Stimulated activated CD8-positive, alpha-beta memory T cell treated with anti-CD3 and anti-CD28 coated beads, Interleukin-2, amount 100 ng/mL, for 48 hours (primary cell): ENCODE data around the gene SS18L1.

ENCODE experiments used
- DNase-seq, 2 donors: peaks; one replicate each; pipeline ENCODE4 v3.0.0-alpha.2; 2020; ENCODE audit warnings: low read depth in 2 of 2

SS18L1 gene

DNA sequence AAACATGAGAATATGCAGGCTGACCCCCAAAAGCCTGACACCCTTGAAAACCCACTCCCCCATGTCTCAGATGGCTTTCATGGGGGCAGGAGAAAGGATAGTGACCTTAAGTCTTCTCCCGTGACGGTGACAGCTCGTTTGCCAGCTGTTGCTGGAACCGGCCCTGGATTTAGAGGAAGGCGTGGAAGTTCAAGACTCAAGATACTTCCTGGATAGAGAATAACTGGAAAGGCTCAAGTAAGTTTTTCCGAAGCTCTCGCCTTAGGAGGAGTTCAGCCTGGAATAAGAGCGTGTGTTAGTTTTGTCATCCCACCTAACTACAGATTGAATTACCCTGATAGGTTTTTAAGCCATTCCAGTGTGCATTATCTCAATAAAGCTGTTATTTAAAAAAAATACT, 27.7 kb downstream of the SS18L1 start:
- no peak for DNase-seq

DNA sequence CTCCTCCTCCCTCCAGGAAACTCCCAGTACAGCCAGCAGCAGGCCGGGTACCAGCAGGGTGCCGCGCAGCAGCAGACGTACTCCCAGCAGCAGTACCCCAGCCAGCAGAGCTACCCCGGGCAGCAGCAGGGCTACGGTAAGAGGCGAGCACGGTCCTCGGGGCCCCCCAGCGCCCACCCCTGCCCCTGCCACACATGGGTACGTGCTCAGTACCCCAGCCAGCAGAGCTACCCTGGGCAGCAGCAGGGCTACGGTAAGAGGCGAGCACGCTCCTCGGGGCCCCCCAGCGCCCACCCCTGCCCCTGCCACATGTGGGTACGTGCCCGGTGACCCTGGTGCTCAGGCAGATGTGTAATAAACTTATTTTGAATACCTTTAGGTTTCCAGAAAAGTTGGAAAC, 29.1 kb downstream of the SS18L1 start:
- DNase-seq: no peak

DNA sequence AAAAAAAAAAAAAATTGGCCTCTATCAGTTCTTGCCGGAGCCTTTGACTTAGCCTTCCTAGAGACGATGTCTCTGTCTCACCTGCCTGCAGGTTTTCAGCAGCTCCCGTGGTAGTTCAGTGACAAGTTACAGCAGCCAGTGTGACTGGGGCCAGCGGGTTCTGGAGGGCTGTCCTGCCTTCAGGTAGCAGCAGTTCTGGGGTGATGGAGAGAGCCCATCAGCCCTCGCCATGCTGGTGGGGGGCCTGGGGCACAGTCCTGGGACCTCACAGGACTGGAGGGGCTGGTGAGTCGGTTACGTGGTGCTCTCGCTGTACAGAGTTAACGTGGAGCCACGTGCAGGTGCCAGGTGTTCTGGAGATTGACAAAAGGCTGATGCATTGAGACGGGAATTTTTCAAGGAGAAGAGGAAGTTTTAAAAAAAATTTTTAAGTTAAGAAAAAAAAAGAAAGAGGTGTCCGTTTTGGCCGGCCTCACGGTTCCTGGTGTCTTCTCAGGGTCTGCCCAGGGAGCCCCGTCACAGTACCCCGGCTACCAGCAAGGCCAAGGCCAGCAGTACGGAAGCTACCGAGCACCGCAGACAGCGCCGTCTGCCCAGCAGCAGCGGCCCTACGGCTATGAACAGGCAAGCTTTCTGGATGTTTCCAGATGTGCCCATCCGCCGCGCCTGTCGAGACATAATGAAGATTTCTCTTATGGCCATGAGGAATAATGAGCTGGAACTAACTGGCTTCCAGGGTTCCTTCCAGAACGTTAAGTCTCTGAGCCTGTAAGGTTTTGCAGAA, 30.6 kb downstream of the SS18L1 start:
- DNase-seq: no peak

DNA sequence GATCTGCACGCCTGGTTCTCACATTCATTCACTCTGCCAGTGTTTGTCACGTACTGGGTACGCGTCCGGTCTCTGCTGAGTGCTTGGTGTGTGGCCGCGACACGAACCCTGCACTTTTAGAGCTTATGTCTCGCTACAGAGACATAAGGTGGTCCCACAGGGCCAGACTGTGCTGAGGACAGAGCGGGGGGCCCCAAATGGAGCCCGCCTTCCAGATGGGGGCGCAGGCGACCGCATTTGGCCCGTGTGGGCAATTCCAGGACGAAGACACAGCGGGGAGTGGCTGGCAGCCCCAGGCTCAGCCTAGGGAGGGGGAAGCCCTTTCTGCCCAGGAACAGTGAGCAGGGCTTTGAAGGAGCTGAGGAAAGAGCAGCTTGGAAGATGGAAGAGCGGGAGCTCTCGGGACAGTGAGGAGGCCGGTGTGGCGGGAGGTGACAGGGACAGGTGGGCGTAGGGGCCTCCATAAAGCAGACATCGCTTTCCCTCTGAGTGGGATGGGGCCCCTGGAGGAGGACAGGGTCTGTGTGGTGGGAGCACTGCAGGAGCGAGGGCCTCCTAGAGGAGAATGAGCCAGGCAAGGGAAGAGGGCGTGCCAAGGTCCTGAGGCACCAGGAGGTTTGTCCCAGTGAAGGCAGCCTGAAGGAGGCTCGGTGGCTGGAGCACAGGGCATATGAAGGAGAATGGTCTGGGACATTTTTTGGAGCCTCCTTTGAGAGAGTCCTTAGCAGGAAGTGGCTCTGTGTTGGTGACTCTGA, 31.5 kb downstream of the SS18L1 start:
- DNase-seq: no peak

DNA sequence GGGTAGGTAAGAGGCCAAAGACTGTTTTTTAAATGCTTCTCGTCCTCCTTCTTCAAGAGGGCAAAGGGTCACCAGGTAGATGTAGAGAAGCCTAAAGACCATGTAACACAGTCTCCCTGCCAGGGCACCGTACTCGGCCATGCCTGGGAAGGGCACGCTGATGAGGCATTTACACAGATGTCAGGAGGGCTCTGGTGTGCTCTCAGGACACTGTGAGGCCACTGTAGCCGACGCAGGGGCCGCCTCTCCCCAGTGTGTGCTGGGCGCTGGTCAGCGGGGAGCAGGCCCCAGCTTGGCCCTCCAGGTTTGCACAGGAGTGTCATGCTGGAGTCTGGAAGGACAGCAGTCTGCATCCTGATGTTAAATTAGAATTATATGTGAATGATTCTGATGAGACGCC, 32.1 kb downstream of the SS18L1 start:
- no peak for DNase-seq

DNA sequence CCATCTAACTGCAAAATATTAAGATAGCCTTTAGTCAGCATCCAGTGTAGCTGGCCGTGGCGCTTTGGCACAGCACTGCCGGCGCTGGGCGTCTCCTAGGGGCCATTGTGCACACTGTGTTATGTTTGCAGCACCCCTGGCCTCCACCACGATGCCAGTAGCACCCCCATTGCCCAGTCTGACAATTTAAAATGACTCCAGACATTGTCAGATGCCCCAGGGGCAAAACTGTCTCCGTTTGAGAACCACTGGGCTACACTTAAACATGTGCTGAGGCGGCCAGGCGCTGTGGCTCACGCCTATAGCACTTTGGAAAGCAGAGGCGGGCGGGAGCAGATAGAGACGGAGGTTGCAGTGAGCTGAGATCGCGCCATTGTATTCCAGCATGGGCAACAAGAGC, 33.3 kb downstream of the SS18L1 start:
- DNase-seq: no peak

DNA sequence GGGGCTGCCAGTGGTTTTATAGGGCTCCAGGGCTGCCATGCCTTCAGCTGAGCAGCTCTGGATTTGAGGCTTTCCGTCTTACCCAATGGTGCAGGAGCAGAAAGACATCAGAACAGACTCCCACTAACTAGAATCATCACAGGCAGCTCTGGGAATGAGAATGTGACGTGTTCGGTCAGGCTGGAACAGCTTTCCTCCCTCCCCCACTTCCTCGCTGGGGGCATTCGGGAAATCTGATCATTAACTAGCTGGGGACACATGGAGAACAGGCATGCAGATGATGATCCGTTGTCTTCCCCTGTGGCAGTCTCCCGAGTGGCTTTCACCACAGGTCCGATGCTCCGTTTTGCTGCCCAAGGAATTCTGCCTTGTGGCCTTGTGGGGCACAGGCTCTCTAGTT, 33.7 kb downstream of the SS18L1 start:
- DNase-seq: no peak

DNA sequence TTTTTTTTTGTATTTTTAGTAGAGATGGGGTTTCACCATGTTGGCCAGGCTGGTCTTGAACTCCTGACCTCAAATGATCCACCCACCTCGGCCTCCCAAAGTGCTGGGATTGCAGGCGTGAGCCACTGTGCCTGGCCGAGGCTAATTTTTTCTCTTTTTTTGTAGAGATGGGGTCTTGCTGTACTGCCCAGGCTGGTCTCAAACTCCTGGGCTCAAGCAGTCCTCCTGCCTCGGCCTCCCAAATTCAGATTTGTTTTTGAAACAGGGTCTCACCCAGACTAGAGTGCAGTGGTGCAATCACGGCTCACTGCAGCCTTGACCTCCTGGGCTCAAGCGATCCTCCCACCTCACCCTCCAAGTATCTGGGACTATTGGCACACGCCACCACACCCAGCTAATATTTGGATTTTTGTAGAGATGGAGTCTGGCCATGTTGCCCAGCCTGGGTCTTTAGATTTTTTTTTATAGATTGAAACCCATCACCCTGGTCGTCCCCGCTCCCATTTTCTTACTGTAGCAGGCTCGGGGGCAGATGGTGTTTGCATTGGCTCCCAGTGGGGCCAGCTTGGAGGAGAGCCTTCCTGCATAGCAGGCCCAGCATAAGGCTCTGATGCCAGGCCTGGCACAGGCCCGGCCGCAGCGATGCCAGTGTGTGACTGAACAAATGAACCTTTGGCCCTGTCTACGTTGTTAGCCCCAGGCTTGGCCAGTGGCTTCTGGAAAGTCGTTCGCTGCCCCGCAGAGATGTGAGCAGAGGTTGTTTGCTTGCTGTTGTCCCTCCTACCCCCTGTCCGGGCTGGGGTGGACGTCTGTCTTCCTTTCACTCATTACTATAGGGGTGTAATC, 35.0 kb downstream of the SS18L1 start:
- DNase-seq: no peak

DNA sequence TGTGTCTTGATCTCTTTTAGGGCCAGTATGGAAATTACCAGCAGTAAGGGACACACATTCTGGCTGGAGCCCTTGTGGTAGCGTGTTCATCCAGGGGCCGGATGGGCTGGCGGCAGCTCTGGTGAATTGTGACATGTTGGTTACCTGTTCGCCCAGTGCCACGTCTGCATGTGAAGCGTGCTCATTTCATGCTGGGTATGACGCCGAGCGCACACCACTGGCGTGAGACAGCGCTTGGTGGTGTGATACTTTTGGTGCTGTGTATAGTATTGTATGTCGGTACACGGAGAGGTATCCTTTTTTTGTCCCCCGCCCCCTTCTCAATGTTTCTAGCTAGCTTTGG, 35.6 kb downstream of the SS18L1 start:
- no peak for DNase-seq

DNA sequence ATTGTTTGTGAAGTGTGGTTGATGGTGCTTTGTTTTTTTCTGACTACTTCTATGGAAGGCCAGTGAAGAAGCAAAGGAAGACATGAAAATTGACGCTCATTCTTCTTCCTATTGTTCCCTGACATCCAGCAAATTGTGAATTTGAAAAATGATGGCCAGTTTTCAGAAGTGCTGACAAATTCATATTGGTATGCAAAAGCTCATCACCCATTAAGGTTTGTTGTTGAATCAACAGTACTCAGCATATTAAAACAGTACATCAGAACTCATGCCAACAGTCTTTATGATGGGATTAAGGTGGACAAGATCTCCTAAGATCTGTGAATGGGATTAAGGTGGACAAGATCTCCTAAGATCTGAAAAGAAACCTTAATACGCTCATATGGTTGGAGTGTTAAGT, 38.2 kb downstream of the SS18L1 start:
- DNase-seq: no peak

DNA sequence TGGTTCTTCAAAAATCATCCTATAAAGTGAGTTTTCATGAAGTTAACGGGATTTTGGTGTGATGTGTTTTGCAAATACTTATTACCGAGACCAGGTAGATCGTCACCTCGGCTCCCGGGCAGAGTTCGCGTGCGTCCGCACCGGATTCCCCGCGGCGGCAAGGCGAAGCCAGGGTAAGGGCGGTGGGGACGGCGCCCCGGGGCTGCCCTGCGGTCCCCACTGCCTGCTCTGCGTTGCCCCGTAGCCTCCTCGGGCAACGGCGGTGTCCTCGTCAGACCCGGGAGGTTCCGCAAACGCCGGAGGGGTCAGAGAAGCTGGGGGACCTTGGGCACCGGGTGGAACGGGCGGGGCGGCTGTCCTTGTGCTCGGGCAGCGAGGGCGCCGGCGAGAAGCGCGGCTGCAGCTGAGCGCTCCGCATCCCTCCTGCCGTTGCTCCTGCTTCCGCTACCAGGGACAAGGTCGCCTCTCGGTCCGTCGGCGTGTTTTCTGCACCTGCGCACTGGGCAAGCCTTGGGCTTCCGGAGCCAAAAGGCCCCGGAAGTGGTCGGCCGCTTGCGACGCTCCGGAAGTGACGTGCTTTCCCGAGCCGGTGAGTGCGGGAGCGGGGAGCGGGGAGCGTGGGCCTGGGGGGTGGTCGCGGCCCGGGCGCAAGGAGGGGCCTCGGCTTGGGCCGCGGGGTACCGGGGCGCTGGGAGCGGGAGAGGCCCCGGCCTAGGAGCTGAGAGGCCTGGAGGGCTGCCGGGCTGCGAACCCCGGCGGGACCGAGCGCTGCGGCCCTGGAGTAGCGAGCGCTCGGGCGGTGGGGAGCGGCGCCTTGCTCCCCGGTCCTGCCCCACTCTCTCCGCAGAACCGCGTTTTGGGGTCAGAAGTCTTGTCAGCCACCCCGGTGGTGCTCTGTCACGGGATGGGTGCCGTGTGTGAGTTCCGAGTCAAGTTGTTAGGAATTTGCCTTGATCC, 39.2 kb downstream of the SS18L1 start, which contains the start of gene MTG2:
TSS of gene MTG2 (plus strand) at position 560 of the 957 bp plus-strand sequence. CDS start 10,393 bp downstream, outside the sequence.
- DNase-seq: peak; percentile 92 to 93

DNA sequence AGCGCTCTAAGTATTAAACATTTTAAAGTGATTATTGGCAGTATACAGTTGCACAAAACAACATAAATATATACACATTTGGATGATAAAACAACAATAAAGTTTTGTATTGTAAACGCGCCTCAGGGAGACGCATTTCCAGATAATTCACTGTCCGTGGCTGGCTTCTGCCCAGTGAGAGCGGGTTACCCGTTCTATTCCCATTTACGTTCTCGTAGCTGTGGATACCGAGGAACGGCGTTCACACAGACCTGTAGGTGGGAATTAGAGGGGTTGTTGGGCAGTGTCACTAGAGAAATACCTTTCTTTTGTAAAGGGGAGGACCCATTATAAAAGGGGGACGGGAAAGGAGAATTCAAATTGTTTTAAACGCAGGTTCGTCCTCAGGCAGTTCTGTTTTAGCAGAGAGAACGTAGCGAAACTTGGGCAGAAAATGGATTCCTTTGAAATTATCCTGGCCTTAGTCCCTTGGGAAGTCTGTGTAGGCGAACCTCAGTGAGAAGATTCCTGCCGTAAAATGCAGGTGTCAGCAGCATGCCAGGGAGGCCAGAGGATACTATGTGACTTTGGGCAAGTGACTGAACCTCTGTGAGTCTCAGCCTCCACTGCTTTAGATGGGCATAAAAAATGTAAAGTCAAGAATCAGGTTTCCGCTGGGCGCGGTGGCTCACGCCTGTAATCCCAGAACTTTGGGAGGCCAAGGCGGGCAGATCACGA, 40.0 kb downstream of the SS18L1 start:
- no peak for DNase-seq

DNA sequence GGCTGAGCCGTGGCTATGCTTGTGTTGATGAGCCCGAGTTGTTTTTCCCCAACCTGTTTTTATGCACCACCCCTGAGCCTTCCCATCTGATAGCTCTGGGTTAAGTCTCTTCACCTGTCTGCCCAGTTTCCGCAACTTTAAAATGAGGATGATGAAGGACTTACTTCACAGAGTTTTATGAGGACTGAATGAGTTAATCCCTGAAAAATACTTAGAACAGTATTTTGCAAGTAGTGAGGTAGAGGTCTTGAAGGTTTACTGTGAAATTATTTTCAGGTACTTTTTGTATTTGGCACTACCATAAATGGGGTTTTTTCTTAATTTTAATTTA, 42.5 kb downstream of the SS18L1 start:
- DNase-seq: no peak

DNA sequence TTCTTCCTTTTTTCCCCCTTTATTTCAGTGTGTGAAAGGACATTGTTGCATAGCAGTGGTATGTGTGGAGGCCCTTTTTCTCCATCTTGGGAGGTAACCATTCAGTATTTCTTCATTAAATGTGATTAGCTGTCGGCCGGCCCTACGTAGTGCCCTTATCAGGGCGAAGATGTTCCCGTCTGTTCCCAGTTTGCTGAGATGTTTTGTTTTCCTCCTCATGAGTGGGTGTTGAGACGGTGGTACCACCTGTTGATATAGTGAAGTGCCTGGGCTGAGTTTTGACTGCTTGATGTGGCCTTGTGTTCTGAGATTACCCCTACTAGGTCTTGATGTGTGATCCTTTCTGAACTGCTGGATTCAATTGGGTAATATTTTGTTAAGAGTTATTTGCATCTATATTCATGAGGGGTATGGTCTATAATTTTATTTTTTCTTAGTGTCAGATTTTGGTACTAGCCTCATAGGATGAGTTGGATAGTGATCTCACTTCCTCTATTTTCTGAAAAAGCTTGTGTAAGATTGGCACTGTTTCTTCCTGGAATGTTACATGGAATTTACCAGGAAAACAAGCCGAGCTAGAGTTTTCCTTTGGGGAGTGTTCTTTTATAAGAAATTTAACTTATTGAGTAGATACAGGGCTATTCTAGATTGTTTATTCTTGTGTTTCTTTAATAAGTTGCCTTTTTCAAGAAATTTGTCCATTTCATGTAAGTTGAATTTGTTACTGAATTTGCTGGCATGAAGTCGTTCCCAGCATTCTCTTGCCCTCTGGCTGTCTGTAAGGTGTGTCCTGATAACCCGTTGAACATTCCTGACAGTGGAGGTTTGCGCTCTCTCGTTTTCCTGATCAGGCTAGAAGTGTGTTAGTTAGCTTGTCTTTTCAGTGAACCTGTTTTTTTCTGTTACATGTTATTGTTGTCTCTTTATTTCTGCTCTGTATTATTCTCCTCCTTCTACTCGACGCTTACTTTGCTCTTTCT, 43.6 kb downstream of the SS18L1 start:
- DNase-seq: no peak

DNA sequence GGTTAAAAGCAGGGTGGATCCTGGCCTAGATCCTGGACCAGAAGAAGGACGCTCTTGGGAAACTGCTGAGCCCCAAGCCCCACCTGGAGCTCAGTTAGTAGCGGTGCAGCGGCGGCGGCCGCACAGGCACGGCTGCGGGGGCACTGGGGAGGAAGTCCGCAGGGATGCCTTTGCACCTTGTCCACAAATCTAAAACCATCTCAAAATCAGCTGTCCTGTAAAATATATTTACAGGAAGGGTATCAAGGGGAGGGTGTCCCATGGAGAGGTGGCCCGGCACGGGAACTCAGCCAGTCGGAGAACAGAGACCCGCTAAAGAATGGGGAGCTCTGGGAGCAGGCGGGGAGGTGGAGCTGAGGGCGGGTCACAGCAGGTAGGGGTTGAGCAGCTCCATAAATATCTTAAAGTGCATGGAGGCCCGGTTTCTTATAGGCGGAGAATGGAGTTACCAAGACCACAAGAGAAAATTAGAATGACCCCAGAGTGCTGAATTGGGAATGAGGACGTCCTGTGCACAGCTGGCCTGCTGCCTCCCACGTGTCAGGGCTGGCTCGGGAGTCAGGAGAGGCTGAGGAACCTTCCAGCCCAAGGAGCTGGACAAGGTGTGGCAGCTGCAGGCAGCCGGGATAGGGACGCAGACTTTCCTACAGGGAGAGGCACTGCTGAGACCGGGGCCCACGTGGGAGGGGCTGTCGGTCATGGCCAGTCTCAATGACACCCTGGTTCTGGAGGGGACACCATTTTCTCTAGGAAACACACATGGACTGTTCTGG, 47.3 kb downstream of the SS18L1 start:
- DNase-seq: no peak

DNA sequence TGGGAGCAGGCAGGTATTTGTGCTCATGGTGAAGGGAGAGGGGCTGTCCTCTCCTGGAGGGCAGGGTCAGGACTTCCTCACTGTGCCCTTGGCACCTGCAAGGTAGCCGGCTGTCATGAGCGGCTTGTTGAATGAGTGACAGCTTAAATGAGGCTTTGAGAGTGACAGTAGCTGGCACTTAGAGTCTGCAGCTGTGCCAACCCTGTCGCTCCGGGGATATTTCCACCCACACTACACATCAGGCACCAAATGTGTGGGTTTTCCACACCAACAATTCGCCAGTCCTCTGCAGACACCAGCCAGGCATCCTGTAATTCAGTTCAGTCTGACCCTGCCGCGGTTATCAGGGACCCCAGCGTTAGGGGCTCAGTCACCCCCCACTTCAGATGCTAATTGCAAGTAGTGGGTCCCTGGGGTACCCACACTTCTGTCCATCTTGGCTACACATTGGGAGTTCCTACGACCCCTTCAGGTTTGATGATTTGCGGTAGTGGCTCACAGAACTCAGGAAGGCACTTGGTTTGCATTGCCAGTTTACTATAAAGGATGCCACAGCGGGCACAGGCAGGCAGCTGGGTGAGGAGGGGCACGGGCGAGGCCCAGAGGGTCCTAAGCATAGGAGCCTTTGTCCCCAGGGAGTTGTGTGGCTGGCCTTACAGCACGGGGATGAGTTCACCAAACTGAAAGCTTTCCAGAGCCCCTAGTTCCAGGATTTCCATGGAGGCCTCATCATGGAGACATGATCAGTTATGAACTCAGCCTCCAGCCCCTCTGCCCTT, 48.4 kb downstream of the SS18L1 start:
- DNase-seq: no peak

DNA sequence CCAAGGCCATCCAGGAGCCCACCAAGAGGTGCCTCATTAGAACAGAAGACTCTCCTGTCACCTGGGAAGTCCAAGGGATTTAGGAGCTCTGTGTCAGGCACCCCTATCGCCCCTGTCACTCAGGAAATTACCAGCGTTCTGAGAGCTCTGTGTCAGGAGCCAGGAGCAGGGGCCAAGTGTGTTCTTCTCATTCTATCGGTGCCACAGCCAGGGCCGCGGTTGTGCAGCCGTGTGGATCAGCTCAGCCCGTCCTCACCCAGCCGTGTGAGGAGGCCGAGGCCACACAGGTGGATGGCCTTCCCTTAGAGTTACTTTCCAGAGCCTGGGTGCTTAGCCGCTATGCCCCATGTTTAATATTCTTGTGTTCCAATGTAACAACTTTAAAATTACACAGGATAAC, 49.1 kb downstream of the SS18L1 start:
- no peak for DNase-seq
